ENCODE measurements around the gene RASIP1. TPM values are rescaled to one million over a fixed set of nuclear protein-coding genes. Genes with fewer than 3 reads are reported as not detected.

The RASIP1 gene
- total RNA-seq, 1 donor from 2014 or later, result 192 TPM

DNA sequence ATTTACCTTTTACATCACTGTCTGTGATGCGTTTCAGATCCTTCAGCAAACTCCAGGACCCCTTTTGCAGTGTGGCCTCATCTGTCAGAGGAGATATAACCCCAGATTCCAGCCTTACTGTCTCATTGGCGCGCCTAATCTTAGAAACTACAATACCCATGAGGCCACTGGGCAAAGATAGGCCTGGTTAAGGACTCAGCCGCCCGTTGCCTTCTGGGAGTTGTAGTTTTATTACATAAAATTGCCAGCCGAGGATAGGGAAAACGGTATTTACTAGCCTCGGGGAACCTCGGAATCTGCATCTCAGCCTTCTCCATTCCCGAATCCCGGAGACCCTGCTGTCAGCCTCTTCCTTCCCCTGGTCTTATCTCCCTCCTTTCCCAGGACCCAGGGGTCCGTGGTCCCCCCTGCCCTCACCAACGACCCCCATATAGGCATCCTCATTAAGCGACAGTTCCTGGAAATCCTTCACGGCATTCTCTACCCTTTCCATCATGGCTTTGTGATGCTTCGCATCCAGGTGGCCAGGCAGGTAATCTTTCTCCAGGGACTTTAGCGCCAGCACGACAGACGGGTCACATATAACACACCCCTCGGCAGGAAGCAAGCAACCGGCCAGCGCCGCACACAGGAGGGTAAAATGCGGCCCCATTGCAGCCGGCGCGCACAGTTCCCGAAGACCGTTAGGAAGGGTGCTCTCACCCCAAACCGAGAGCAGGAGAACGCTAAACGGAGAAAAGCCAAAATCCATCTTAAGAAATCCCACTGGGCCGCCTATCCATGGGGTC is 5.0 kb upstream of the RASIP1 start:
- Mint-ChIP-seq H3K27ac (ENCODE audit: unreplicated experiment) (peak overlapping the region; percentile 48), H3K4me3 (ENCODE audit: unreplicated experiment) (peak overlapping the region; percentile 71)
- TF ChIP-seq, protein P1, sequence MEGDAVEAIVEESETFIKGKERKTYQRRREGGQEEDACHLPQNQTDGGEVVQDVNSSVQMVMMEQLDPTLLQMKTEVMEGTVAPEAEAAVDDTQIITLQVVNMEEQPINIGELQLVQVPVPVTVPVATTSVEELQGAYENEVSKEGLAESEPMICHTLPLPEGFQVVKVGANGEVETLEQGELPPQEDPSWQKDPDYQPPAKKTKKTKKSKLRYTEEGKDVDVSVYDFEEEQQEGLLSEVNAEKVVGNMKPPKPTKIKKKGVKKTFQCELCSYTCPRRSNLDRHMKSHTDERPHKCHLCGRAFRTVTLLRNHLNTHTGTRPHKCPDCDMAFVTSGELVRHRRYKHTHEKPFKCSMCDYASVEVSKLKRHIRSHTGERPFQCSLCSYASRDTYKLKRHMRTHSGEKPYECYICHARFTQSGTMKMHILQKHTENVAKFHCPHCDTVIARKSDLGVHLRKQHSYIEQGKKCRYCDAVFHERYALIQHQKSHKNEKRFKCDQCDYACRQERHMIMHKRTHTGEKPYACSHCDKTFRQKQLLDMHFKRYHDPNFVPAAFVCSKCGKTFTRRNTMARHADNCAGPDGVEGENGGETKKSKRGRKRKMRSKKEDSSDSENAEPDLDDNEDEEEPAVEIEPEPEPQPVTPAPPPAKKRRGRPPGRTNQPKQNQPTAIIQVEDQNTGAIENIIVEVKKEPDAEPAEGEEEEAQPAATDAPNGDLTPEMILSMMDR (IDR thresholded peaks at IDR 0.05; ENCODE audit: unreplicated experiment), result no peak

DNA sequence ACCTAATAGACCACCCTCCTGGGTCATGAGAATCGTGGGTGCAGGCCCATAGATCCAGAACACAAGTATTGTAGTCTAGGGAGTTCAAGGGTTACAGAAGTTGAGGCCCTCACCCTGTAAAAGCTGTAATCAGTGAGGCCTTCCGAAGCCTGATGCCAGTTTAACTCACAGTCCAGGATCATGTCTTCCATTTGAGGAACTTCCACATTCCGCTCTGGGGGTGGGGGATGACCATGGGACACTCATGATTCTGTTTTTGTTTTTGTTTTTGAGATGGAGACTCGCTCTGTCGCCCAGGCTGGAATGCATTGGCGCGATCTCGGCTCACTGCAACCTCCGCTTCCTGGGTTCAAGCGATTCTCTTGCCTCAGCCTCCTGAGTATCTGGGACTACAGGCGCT is 1.7 kb upstream of the RASIP1 start:
- Mint-ChIP-seq H3K9me3 (ENCODE audit: unreplicated experiment) (no peaks in the 10 kb centered on the region), H3K4me1 (ENCODE audit: unreplicated experiment) (peaks cover 34% of the 10 kb centered on the region), H3K36me3 (ENCODE audit: low read depth, unreplicated experiment) (peaks cover 16% of the 10 kb centered on the region), H3K4me3 (ENCODE audit: unreplicated experiment) (no peak overlapping the region), H3K27ac (ENCODE audit: unreplicated experiment) (peak overlapping the region; percentile 57), H3K27me3 (ENCODE audit: unreplicated experiment) (peaks cover 25% of the 10 kb centered on the region)
- DNase-seq (ENCODE audit: low spot score), result no peak
- TF ChIP-seq, protein P1 (IDR thresholded peaks at IDR 0.05; ENCODE audit: unreplicated experiment), result no peak

More for the DNA sequence above, 5.0 kb upstream of the RASIP1 start:
- peaks cover 23% of the 10 kb centered on the region for H3K4me1 Mint-ChIP-seq (ENCODE audit: unreplicated experiment)
- peaks cover 8% of the 10 kb centered on the region for H3K27me3 Mint-ChIP-seq (ENCODE audit: unreplicated experiment)
- no peaks in the 10 kb centered on the region for H3K36me3 Mint-ChIP-seq (ENCODE audit: low read depth, unreplicated experiment)
- no peaks in the 10 kb centered on the region for H3K9me3 Mint-ChIP-seq (ENCODE audit: unreplicated experiment)
- DNase-seq (ENCODE audit: low spot score), result peak; percentile 60

DNA sequence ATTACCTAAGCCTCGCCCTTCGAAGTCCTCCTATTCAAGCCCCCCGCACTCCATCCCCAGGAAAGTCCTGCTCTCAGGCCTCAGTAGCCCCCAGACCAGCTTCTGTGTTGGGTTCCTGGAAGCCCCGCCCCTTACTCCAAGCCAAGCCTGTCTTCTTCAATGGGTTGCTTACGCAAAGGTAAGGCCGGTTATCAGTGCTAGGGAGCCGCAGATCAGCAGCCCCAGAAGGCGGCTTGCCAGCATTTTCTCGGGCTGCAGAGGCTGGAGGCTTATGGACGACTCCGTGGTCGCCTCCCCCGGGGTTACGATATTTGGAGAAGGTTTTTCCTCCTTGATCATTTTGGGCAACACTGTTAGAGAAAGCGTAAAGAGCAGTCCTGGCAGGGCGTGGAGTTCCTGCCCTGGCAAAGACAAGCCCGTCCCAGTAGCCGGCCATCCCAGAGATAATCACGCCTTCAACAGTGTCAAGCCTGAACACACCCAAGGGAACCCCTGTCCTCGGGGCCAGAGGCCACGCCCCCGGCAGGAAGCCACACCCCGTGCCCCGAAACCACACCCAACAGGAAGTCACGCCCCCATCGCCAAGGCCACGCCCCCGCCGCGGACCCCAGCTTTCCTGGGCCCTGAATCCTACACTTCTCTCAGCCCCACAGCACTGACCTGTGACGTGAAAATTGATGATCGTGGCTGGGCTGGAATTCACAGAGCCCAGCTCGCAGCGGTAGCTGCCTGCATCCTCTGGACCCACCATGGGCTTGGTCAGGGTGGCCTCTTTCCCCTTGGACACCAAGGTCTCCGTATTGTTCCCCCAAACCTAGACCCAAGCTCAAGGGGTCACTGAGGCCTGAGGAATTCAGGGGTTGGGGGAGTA is 954 bp upstream of the RASIP1 start:
- DNase-seq (ENCODE audit: low spot score), result peak; percentile 58
- TF ChIP-seq, protein P1 (IDR thresholded peaks at IDR 0.05; ENCODE audit: unreplicated experiment), result no peak
- no peaks in the 10 kb centered on the region for H3K9me3 Mint-ChIP-seq (ENCODE audit: unreplicated experiment)
- peaks cover 37% of the 10 kb centered on the region for H3K4me1 Mint-ChIP-seq (ENCODE audit: unreplicated experiment)
- peak overlapping the region; percentile 89 for H3K27ac Mint-ChIP-seq (ENCODE audit: unreplicated experiment)
- peak overlapping the region; percentile 98 for H3K4me3 Mint-ChIP-seq (ENCODE audit: unreplicated experiment)
- H3K27me3 Mint-ChIP-seq (ENCODE audit: unreplicated experiment), result peaks cover 28% of the 10 kb centered on the region
- H3K36me3 Mint-ChIP-seq (ENCODE audit: low read depth, unreplicated experiment), result peaks cover 22% of the 10 kb centered on the region

DNA sequence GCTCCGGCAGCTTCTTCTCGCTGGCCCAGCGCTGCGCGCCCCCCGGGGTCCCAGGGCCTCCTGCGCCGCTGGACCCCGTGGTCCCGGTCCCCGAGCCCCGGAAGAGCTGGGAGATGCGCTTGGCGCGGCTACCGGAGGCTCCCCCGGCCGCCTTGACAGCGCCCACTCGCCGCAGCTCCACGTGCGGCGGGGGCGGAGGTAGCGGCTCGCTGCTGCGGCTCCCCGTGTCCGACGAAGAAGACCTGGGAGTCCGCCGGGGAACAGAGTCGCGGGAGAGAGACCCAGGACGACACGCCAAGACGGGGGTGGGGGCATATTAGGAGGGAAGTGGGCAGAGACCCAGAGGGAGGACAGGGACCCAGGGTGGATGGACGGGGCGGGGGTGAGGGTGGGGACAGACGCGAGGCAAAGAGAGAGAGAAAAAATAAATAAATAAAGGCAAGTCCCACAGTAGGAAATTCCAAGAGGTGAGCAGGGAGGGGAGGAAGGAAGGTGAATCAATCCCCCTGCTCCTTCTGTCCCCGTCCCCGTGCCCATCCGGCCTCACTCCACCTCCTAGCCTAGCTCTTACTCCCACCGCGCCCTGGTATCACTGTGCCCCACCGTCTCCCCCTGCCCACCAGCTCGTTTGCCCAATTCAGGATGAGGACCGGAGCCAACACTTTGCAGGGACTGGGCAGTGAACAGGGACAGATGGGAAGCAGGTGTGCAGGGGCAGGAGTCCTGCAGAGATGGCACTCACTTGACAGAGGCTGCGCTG is 826 bp downstream of the RASIP1 start:
- TF ChIP-seq, protein P1 (IDR thresholded peaks at IDR 0.05; ENCODE audit: unreplicated experiment), result no peak
- Mint-ChIP-seq H3K27me3 (ENCODE audit: unreplicated experiment) (peaks cover 32% of the 10 kb centered on the region), H3K27ac (ENCODE audit: unreplicated experiment) (peak overlapping the region; percentile 82), H3K36me3 (ENCODE audit: low read depth, unreplicated experiment) (peaks cover 29% of the 10 kb centered on the region), H3K9me3 (ENCODE audit: unreplicated experiment) (no peaks in the 10 kb centered on the region), H3K4me1 (ENCODE audit: unreplicated experiment) (peaks cover 33% of the 10 kb centered on the region), H3K4me3 (ENCODE audit: unreplicated experiment) (peak overlapping the region; percentile 98)
- DNase-seq (ENCODE audit: low spot score), result no peak

All from endothelial cell (in vitro differentiated cells).